ENCODE data around the gene C1orf216. TPM values are rescaled to one million over a fixed set of nuclear protein-coding genes. Genes with fewer than 3 reads are reported as not detected.

C1orf216 gene
- total RNA-seq, 4 donors from 2014 or later = 2.8 to 6.7 (median 4.7) TPM

DNA sequence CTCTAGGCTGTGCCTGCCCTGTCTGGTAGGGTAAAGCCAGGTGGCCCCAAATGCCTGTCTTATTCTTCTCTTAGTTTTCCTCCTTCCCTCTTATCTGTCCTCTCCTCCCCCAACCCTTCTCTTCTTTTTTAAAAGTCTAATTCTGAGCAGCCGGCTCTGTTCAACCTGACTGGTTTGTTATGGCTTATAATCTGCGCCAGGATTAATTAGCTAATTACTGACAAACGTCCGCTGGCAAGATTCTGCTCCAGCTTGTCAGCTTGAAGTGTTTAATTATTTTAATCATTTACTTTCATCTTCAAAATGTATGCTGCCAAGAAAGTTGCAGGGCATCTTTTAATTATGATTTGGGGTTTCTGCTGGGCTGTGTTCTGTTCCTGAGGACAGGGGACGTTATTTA, 50.2 kb downstream of the C1orf216 start:
- TF ChIP-seq POLR2AphosphoS5 (IDR thresholded peaks at IDR 0.05) = no peak
- no peak for TF ChIP-seq EP300 (IDR thresholded peaks at IDR 0.05; ENCODE audit: low read depth)
- TF ChIP-seq, protein P1, sequence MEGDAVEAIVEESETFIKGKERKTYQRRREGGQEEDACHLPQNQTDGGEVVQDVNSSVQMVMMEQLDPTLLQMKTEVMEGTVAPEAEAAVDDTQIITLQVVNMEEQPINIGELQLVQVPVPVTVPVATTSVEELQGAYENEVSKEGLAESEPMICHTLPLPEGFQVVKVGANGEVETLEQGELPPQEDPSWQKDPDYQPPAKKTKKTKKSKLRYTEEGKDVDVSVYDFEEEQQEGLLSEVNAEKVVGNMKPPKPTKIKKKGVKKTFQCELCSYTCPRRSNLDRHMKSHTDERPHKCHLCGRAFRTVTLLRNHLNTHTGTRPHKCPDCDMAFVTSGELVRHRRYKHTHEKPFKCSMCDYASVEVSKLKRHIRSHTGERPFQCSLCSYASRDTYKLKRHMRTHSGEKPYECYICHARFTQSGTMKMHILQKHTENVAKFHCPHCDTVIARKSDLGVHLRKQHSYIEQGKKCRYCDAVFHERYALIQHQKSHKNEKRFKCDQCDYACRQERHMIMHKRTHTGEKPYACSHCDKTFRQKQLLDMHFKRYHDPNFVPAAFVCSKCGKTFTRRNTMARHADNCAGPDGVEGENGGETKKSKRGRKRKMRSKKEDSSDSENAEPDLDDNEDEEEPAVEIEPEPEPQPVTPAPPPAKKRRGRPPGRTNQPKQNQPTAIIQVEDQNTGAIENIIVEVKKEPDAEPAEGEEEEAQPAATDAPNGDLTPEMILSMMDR (IDR thresholded peaks at IDR 0.05) = no peak
- TF ChIP-seq POLR2A (IDR thresholded peaks at IDR 0.05) = no peak
- Histone ChIP-seq H3K36me3 (no peaks in the 10 kb centered on the region), H3K9me3 (no peaks in the 10 kb centered on the region), H3K4me1 (no peaks in the 10 kb centered on the region), H3K27me3 (peaks cover 22% of the 10 kb centered on the region), H3K4me3 (no peak overlapping the region), H3K27ac (no peak overlapping the region)
- intact Hi-C loops (cut with DNase I; ENCODE audit: low total_unique reads) = no loop called here
- 70 to 85% methylated on average over 3 to 5 of the region's 5 CpGs for WGBS, 2 donors (ENCODE audit: low coverage in 1 of 2)
- in situ Hi-C loops (cut with MboI; ENCODE audit: low pct_ligation_motif_present in 1 of 4, low pct_unique_long_range_greater_than_20kb in 1 of 4, low sequenced_read_pairs in 3 of 4) = no loop called here
- DNase-seq = no peak

GRCh38 chr1:35666916-35667315, 51.8 kb downstream of the C1orf216 start:
- no peak overlapping the region for H3K4me3 ChIP-seq
- H3K36me3 ChIP-seq = no peaks in the 10 kb centered on the region
- H3K27me3 ChIP-seq = peaks cover 13% of the 10 kb centered on the region
- in situ Hi-C loops (cut with MboI; ENCODE audit: low pct_ligation_motif_present in 1 of 4, low pct_unique_long_range_greater_than_20kb in 1 of 4, low sequenced_read_pairs in 3 of 4) (no loop called here), intact Hi-C loops (cut with DNase I; ENCODE audit: low total_unique reads) (no loop called here)
- no peaks in the 10 kb centered on the region for H3K9me3 ChIP-seq
- DNase-seq = no peak
- WGBS, 2 donors (ENCODE audit: low coverage in 1 of 2) = 33% methylated on average over 1 of the region's 1 CpG; no CpG with 5 or more reads in 1 of the 2 donors
- H3K4me1 ChIP-seq = no peaks in the 10 kb centered on the region
- TF ChIP-seq, protein P1 (IDR thresholded peaks at IDR 0.05) = no peak
- TF ChIP-seq EP300 (IDR thresholded peaks at IDR 0.05; ENCODE audit: low read depth) (no peak), POLR2AphosphoS5 (IDR thresholded peaks at IDR 0.05) (no peak), POLR2A (IDR thresholded peaks at IDR 0.05) (no peak)
- H3K27ac ChIP-seq = no peak overlapping the region

DNA sequence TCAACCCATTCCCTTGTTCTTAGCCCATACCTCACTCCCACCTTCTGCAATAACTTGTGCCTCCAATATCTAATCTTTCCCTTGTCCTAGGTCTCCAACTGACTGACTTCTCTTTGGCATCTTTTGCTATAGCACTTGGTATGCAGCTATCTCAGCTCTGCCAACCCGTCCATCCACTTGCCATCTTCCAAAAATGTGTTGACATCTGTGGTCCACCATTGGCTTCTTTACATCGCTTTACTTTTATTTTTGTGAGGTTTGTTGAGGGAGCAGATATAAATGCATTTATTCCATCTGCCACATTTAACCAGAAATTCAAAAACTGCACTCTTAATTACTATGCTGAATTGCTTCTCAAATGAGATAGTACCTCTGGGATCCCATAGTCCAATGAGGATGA, 52.5 kb downstream of the C1orf216 start:
- H3K4me1 ChIP-seq = no peaks in the 10 kb centered on the region
- 77 to 81% methylated on average over 2 of the region's 2 CpGs for WGBS, 2 donors (ENCODE audit: low coverage in 1 of 2)
- no peaks in the 10 kb centered on the region for H3K36me3 ChIP-seq
- no peak overlapping the region for H3K27ac ChIP-seq
- in situ Hi-C loops (cut with MboI; ENCODE audit: low pct_ligation_motif_present in 1 of 4, low pct_unique_long_range_greater_than_20kb in 1 of 4, low sequenced_read_pairs in 3 of 4) = no loop called here
- DNase-seq = no peak
- no peak overlapping the region for H3K4me3 ChIP-seq
- TF ChIP-seq POLR2A (IDR thresholded peaks at IDR 0.05) (no peak), EP300 (IDR thresholded peaks at IDR 0.05; ENCODE audit: low read depth) (no peak), POLR2AphosphoS5 (IDR thresholded peaks at IDR 0.05) (no peak)
- TF ChIP-seq, protein P1 (IDR thresholded peaks at IDR 0.05) = no peak
- peaks cover 12% of the 10 kb centered on the region for H3K27me3 ChIP-seq
- intact Hi-C loops (cut with DNase I; ENCODE audit: low total_unique reads) = no loop called here
- H3K9me3 ChIP-seq = no peaks in the 10 kb centered on the region

Other genes starting within 250 kb of the C1orf216 start
- 100 to 1,000 TPM in 2 of 4 donors, 10 to 100 TPM in 2; 91.7 to 112 (median 97.6) TPM for gene KIAA0319L, start 161.5 kb downstream of the C1orf216 start, total RNA-seq
- gene NCDN, start 161.1 kb downstream of the C1orf216 start, total RNA-seq = 10 to 100 TPM in 1 of 4 donors, 1 to 10 TPM in 3; 6.7 to 11.3 (median 9.5) TPM
- 1 to 10 TPM in 1 of 4 donors, under 1 TPM in 1, not detected in 2; 0.27 to 1.4 TPM for gene TFAP2E, start 145.6 kb downstream of the C1orf216 start, total RNA-seq
- 10 to 100 TPM; 16.1 to 41.6 (median 29.0) TPM for gene PSMB2, start 77.4 kb downstream of the C1orf216 start, total RNA-seq
- gene CLSPN, start 51.1 kb upstream of the C1orf216 start, total RNA-seq = under 1 TPM in 2 of 4 donors, not detected in 2; 0.79 to 0.82 TPM
- gene AGO4, start 89.1 kb upstream of the C1orf216 start, total RNA-seq = 10 to 100 TPM in 3 of 4 donors, 1 to 10 TPM in 1; 6.4 to 21.3 (median 16.8) TPM
- gene AGO1, start 164.3 kb upstream of the C1orf216 start, total RNA-seq = 10 to 100 TPM; 20.6 to 40.2 (median 24.0) TPM
- 100 to 1,000 TPM in 1 of 4 donors, 10 to 100 TPM in 3; 11.3 to 357 (median 14.1) TPM for gene AGO3, start 212.2 kb upstream of the C1orf216 start, total RNA-seq